ENCODE data around the gene ACKR2.

The ACKR2 gene

GRCh38 chr3:42820746-42821051 is 11.5 kb downstream of the ACKR2 start:
- H3K27me3 ChIP-seq (ENCODE audit: insufficient read depth, low read length, poor library complexity): peaks cover 4% of the 10 kb centered on the region
- H3K9me3 ChIP-seq (ENCODE audit: insufficient read depth, low read length, severe bottlenecking): no peaks in the 10 kb centered on the region
- no peak overlapping the region for H2AFZ ChIP-seq (ENCODE audit: low read depth, low read length)
- H3K36me3 ChIP-seq (ENCODE audit: insufficient read depth, low read length): no peaks in the 10 kb centered on the region
- no peak for TF ChIP-seq CTCF (IDR thresholded peaks at IDR 0.05; ENCODE audit: borderline replicate concordance, extremely low read depth, low read length, poor library complexity, severe bottlenecking)
- no peak for TF ChIP-seq EZH2 (IDR thresholded peaks at IDR 0.05; ENCODE audit: borderline replicate concordance, low read depth, low read length, severe bottlenecking)
- ATAC-seq (ENCODE audit: insufficient read depth, low read depth) (no peak), DNase-seq (no peak)
- H3K4me1 ChIP-seq (ENCODE audit: insufficient read depth, low read length): no peaks in the 10 kb centered on the region
- H3K27ac ChIP-seq (ENCODE audit: low read length): no peak overlapping the region
- no peaks in the 10 kb centered on the region for H4K20me1 ChIP-seq (ENCODE audit: insufficient read depth, low read length)
- no peak overlapping the region for H3K9ac ChIP-seq (ENCODE audit: low read depth, low read length)
- H3K4me2 ChIP-seq (ENCODE audit: insufficient read depth, low read length): no peak overlapping the region
- no peaks in the 10 kb centered on the region for H3K79me2 ChIP-seq (ENCODE audit: insufficient read depth, low read length)
- no peak overlapping the region for H3K4me3 ChIP-seq (ENCODE audit: low read depth in 1 of 2, low read length in 2 of 2)

GRCh38 chr3:42822828-42823227 is 13.6 kb downstream of the ACKR2 start:
- Histone ChIP-seq H3K79me2 (ENCODE audit: insufficient read depth, low read length) (no peaks in the 10 kb centered on the region), H3K9ac (ENCODE audit: low read depth, low read length) (no peak overlapping the region), H3K4me1 (ENCODE audit: insufficient read depth, low read length) (no peaks in the 10 kb centered on the region), H3K9me3 (ENCODE audit: insufficient read depth, low read length, severe bottlenecking) (no peaks in the 10 kb centered on the region), H3K36me3 (ENCODE audit: insufficient read depth, low read length) (no peaks in the 10 kb centered on the region), H2AFZ (ENCODE audit: low read depth, low read length) (no peak overlapping the region), H3K4me2 (ENCODE audit: insufficient read depth, low read length) (no peak overlapping the region), H3K4me3 (ENCODE audit: low read depth in 1 of 2, low read length in 2 of 2) (no peak overlapping the region), H3K27me3 (ENCODE audit: insufficient read depth, low read length, poor library complexity) (peaks cover 2% of the 10 kb centered on the region), H3K27ac (ENCODE audit: low read length) (no peak overlapping the region), H4K20me1 (ENCODE audit: insufficient read depth, low read length) (no peaks in the 10 kb centered on the region)
- ATAC-seq (ENCODE audit: insufficient read depth, low read depth): no peak
- no peak for TF ChIP-seq CTCF (IDR thresholded peaks at IDR 0.05; ENCODE audit: borderline replicate concordance, extremely low read depth, low read length, poor library complexity, severe bottlenecking)
- TF ChIP-seq EZH2 (IDR thresholded peaks at IDR 0.05; ENCODE audit: borderline replicate concordance, low read depth, low read length, severe bottlenecking): no peak
- no peak for DNase-seq

- Histone ChIP-seq H3K79me2 (ENCODE audit: insufficient read depth, low read length) (no peaks in the 10 kb centered on the region), H3K4me1 (ENCODE audit: insufficient read depth, low read length) (no peaks in the 10 kb centered on the region), H3K4me3 (ENCODE audit: low read depth in 1 of 2, low read length in 2 of 2) (no peak overlapping the region), H3K9me3 (ENCODE audit: insufficient read depth, low read length, severe bottlenecking) (no peaks in the 10 kb centered on the region), H3K9ac (ENCODE audit: low read depth, low read length) (no peak overlapping the region), H2AFZ (ENCODE audit: low read depth, low read length) (no peak overlapping the region), H3K27ac (ENCODE audit: low read length) (no peak overlapping the region), H4K20me1 (ENCODE audit: insufficient read depth, low read length) (no peaks in the 10 kb centered on the region), H3K27me3 (ENCODE audit: insufficient read depth, low read length, poor library complexity) (peaks cover 3% of the 10 kb centered on the region), H3K4me2 (ENCODE audit: insufficient read depth, low read length) (no peak overlapping the region), H3K36me3 (ENCODE audit: insufficient read depth, low read length) (no peaks in the 10 kb centered on the region)
- DNase-seq (no peak), ATAC-seq (ENCODE audit: insufficient read depth, low read depth) (no peak)
- TF ChIP-seq EZH2 (IDR thresholded peaks at IDR 0.05; ENCODE audit: borderline replicate concordance, low read depth, low read length, severe bottlenecking): no peak
- no peak for TF ChIP-seq CTCF (IDR thresholded peaks at IDR 0.05; ENCODE audit: borderline replicate concordance, extremely low read depth, low read length, poor library complexity, severe bottlenecking)
Measured at GRCh38 chr3:42823351-42823750, 14.1 kb downstream of the ACKR2 start.

GRCh38 chr3:42826141-42826540 is 16.9 kb downstream of the ACKR2 start:
- H3K27me3 ChIP-seq (ENCODE audit: insufficient read depth, low read length, poor library complexity): peaks cover 5% of the 10 kb centered on the region
- H3K4me1 ChIP-seq (ENCODE audit: insufficient read depth, low read length): no peaks in the 10 kb centered on the region
- H3K79me2 ChIP-seq (ENCODE audit: insufficient read depth, low read length): no peaks in the 10 kb centered on the region
- no peak overlapping the region for H3K27ac ChIP-seq (ENCODE audit: low read length)
- H3K4me2 ChIP-seq (ENCODE audit: insufficient read depth, low read length): no peak overlapping the region
- H3K4me3 ChIP-seq (ENCODE audit: low read depth in 1 of 2, low read length in 2 of 2): no peak overlapping the region
- no peak overlapping the region for H3K9ac ChIP-seq (ENCODE audit: low read depth, low read length)
- DNase-seq (no peak), ATAC-seq (ENCODE audit: insufficient read depth, low read depth) (no peak)
- no peak overlapping the region for H2AFZ ChIP-seq (ENCODE audit: low read depth, low read length)
- no peaks in the 10 kb centered on the region for H3K9me3 ChIP-seq (ENCODE audit: insufficient read depth, low read length, severe bottlenecking)
- TF ChIP-seq CTCF (IDR thresholded peaks at IDR 0.05; ENCODE audit: borderline replicate concordance, extremely low read depth, low read length, poor library complexity, severe bottlenecking) (no peak), EZH2 (IDR thresholded peaks at IDR 0.05; ENCODE audit: borderline replicate concordance, low read depth, low read length, severe bottlenecking) (no peak)
- H3K36me3 ChIP-seq (ENCODE audit: insufficient read depth, low read length): no peaks in the 10 kb centered on the region
- no peaks in the 10 kb centered on the region for H4K20me1 ChIP-seq (ENCODE audit: insufficient read depth, low read length)

All from DND-41 (cell line).